ENCODE measurements around the gene NACC2. TPM values are rescaled to one million over a fixed set of nuclear protein-coding genes. Genes with fewer than 3 reads are reported as not detected.

Gene NACC2
- total RNA-seq, 1 donor from 2014 or later: 4.5 TPM

DNA sequence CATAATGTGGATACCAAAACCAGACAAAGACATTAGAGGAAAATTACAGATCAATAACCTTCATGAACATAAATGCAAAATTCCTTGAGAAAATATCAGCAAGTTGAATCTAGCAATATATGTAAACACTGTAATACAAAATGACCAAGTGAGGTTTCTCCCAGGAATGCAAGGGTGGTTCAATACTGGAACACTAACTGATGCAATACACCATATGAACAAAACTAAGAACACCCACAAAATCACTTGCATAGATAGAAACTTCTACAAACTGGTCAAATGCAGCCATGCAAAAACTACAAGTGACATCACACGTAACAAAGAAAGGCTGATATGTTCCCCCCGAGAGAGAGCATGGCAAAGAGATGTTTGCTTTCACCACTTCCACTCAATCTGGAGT, 55.6 kb downstream of the NACC2 start:
- no peak overlapping the region for H3K27ac Mint-ChIP-seq
- Histone ChIP-seq H3K9ac (no peak overlapping the region), H3F3A (ENCODE audit: low read depth) (no peaks in the 10 kb centered on the region), H3K4me1 (no peaks in the 10 kb centered on the region), H3K4me2 (no peak overlapping the region), H3K79me2 (ENCODE audit: low read depth) (no peaks in the 10 kb centered on the region), H3K36me3 (no peaks in the 10 kb centered on the region), H3K27me3 (no peaks in the 10 kb centered on the region), H3K9me3 (ENCODE audit: low read depth) (no peaks in the 10 kb centered on the region), H4K20me1 (ENCODE audit: low read depth) (no peaks in the 10 kb centered on the region), H3K27ac (no peak overlapping the region), H3K4me3 (no peak overlapping the region), H2AFZ (replicated peaks) (no peak overlapping the region)
- TF ChIP-seq EZH2 (IDR thresholded peaks at IDR 0.05): no peak
- TF ChIP-seq, protein P1, sequence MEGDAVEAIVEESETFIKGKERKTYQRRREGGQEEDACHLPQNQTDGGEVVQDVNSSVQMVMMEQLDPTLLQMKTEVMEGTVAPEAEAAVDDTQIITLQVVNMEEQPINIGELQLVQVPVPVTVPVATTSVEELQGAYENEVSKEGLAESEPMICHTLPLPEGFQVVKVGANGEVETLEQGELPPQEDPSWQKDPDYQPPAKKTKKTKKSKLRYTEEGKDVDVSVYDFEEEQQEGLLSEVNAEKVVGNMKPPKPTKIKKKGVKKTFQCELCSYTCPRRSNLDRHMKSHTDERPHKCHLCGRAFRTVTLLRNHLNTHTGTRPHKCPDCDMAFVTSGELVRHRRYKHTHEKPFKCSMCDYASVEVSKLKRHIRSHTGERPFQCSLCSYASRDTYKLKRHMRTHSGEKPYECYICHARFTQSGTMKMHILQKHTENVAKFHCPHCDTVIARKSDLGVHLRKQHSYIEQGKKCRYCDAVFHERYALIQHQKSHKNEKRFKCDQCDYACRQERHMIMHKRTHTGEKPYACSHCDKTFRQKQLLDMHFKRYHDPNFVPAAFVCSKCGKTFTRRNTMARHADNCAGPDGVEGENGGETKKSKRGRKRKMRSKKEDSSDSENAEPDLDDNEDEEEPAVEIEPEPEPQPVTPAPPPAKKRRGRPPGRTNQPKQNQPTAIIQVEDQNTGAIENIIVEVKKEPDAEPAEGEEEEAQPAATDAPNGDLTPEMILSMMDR (IDR thresholded peaks at IDR 0.05): no peak
- TF ChIP-seq EZH2phosphoT487 (IDR thresholded peaks at IDR 0.05): no peak
- H3K36me3 Mint-ChIP-seq: peaks cover 8% of the 10 kb centered on the region
- no peak overlapping the region for H3K4me3 Mint-ChIP-seq
- peaks cover 24% of the 10 kb centered on the region for H3K9me3 Mint-ChIP-seq
- H3K27me3 Mint-ChIP-seq (ENCODE audit: insufficient read depth, low read depth): no peaks in the 10 kb centered on the region
- peaks cover 2% of the 10 kb centered on the region for H3K4me1 Mint-ChIP-seq
- no peak for DNase-seq (ENCODE audit: low spot score)

DNA sequence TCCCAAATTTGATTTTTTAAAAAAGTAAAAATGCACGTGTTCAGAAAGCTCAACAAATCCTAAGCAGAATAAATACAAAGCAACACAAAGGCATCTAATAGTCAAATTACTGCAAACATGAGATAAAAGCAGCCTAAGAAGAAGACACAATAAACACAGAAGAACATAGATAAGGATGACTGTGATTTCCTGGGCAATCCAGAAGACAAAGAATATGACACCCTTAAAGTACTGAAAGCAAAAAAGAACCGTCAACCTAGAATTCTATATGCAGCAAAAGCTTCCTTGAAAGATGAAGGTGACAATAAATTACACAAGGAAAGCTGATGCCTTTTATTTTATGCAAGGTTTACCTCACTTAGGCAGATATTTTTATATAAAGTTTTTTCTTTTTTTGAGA, 58.2 kb downstream of the NACC2 start:
- Histone ChIP-seq H3K27ac (no peak overlapping the region), H3K4me3 (no peak overlapping the region), H3K9ac (no peak overlapping the region), H3F3A (ENCODE audit: low read depth) (peaks cover 7% of the 10 kb centered on the region), H3K27me3 (no peaks in the 10 kb centered on the region), H3K36me3 (no peaks in the 10 kb centered on the region), H3K4me1 (no peaks in the 10 kb centered on the region), H2AFZ (replicated peaks) (no peak overlapping the region), H3K4me2 (no peak overlapping the region), H3K79me2 (ENCODE audit: low read depth) (no peaks in the 10 kb centered on the region), H3K9me3 (ENCODE audit: low read depth) (no peaks in the 10 kb centered on the region), H4K20me1 (ENCODE audit: low read depth) (no peaks in the 10 kb centered on the region)
- no peak overlapping the region for H3K27ac Mint-ChIP-seq
- no peaks in the 10 kb centered on the region for H3K27me3 Mint-ChIP-seq (ENCODE audit: insufficient read depth, low read depth)
- H3K9me3 Mint-ChIP-seq: peaks cover 24% of the 10 kb centered on the region
- H3K36me3 Mint-ChIP-seq: peaks cover 8% of the 10 kb centered on the region
- H3K4me1 Mint-ChIP-seq: no peaks in the 10 kb centered on the region
- TF ChIP-seq EZH2 (IDR thresholded peaks at IDR 0.05) (no peak), EZH2phosphoT487 (IDR thresholded peaks at IDR 0.05) (no peak)
- TF ChIP-seq, protein P1 (IDR thresholded peaks at IDR 0.05): no peak
- no peak overlapping the region for H3K4me3 Mint-ChIP-seq
- DNase-seq (ENCODE audit: low spot score): no peak

DNA sequence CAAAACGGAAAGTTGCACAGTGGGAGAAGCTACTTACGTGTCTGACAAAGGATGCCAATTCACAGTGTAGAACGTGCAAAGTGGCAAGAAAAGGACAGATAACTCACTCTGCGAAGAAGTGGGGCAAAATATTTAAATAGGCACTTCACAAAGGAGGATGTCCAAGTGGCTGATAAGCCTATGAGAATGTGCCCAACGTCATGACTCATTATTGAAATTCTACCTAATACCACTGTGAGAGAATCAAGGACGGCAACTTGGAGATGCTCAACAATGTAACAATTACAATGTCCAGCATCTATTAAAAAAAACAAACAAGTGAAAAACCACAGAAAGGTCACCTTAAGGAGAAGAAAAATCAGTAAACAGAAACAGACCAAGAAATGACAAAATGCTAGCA, 59.0 kb downstream of the NACC2 start:
- H3K9me3 ChIP-seq (ENCODE audit: low read depth): no peaks in the 10 kb centered on the region
- no peaks in the 10 kb centered on the region for H3K27me3 ChIP-seq
- H4K20me1 ChIP-seq (ENCODE audit: low read depth): no peaks in the 10 kb centered on the region

More for the DNA sequence above, 59.0 kb downstream of the NACC2 start:
- Mint-ChIP-seq H3K9me3 (peaks cover 24% of the 10 kb centered on the region), H3K27ac (no peak overlapping the region), H3K36me3 (peaks cover 8% of the 10 kb centered on the region), H3K4me3 (no peak overlapping the region), H3K4me1 (no peaks in the 10 kb centered on the region), H3K27me3 (ENCODE audit: insufficient read depth, low read depth) (no peaks in the 10 kb centered on the region)
- H3F3A ChIP-seq (ENCODE audit: low read depth): peaks cover 7% of the 10 kb centered on the region
- no peaks in the 10 kb centered on the region for H3K4me1 ChIP-seq
- H3K4me3 ChIP-seq: no peak overlapping the region
- no peak for DNase-seq (ENCODE audit: low spot score)
- no peaks in the 10 kb centered on the region for H3K79me2 ChIP-seq (ENCODE audit: low read depth)
- no peak overlapping the region for H3K9ac ChIP-seq
- TF ChIP-seq EZH2 (IDR thresholded peaks at IDR 0.05) (no peak), EZH2phosphoT487 (IDR thresholded peaks at IDR 0.05) (no peak)
- TF ChIP-seq, protein P1 (IDR thresholded peaks at IDR 0.05): no peak
- H2AFZ ChIP-seq (replicated peaks): no peak overlapping the region
- no peak overlapping the region for H3K4me2 ChIP-seq
- no peak overlapping the region for H3K27ac ChIP-seq
- H3K36me3 ChIP-seq: no peaks in the 10 kb centered on the region

Measured in neural progenitor cell (in vitro differentiated cells).